Panc1 (cell line): Measurements from ENCODE around the gene NID2.

Experiments
- CTCF ChIP-seq: fragments of 450-650 bp; IDR thresholded peaks from 2 replicates; pipeline ENCODE4 v1.5.1; 2017; ENCODE audit warnings: mild to moderate bottlenecking
- POLR2AphosphoS5 ChIP-seq: IDR thresholded peaks from 2 replicates; pipeline ENCODE4 v1.6.1; 2012; ENCODE audit warnings: mild to moderate bottlenecking, low read depth, low read length, moderate library complexity
- REST ChIP-seq, 2 experiments: IDR thresholded peaks; 2 replicates each; pipeline ENCODE4 v1.6.1; 2011 to 2012; ENCODE audit warnings: low read depth in 2 of 2, control low read depth in 1 of 2, low read length in 1 of 2, mild to moderate bottlenecking in 1 of 2, moderate library complexity in 1 of 2; ENCODE audit not compliant: insufficient read depth in 1 of 2
- TCF7L2 ChIP-seq: IDR thresholded peaks from 2 replicates; pipeline ENCODE4 v1.6.1; 2011; ENCODE audit warnings: mild to moderate bottlenecking, low read depth, low read length, inconsistent platforms

GRCh38 chr14:51999084-51999483 lies 69.8 kb downstream of the NID2 start:
- no peak for TF ChIP-seq CTCF
- TF ChIP-seq POLR2AphosphoS5, result no peak
- TF ChIP-seq REST (IDR thresholded peaks at IDR 0.05; ENCODE audit: insufficient read depth in 1 of 2, low read depth in 2 of 2, low read length in 1 of 2), result no peak
- TF ChIP-seq TCF7L2, result no peak
